Upper lobe of left lung (tissue), 4 donors: ENCODE data around the gene IL1RN.

ENCODE experiments used
- CTCF ChIP-seq, 6 experiments: fragments of 450-650 bp in 4 of 6; fragments of 200-600 bp in 2 of 6; sonication (generic) in 2 of 6; IDR thresholded peaks; one replicate each; pipeline ENCODE4 v1.5.1; 2016 to 2019; ENCODE audit warnings: antibody characterized with exemption in 6 of 6
- EP300 ChIP-seq, 4 donors: sonication (generic); formaldehyde crosslinking; IDR thresholded peaks; one replicate each; pipeline ENCODE4 v1.5.1; 2017; ENCODE audit warnings: antibody characterized with exemption in 4 of 4, control low read depth in 2 of 4
- POLR2A ChIP-seq, 4 donors: fragments of 450-650 bp; IDR thresholded peaks; one replicate each; pipeline ENCODE4 v1.5.1; 2016 to 2017; ENCODE audit warnings: antibody characterized with exemption in 4 of 4, mild to moderate bottlenecking in 2 of 4
- POLR2AphosphoS5 ChIP-seq, 2 donors: sonication (generic); formaldehyde crosslinking; IDR thresholded peaks; one replicate each; pipeline ENCODE4 v1.5.1; 2017; ENCODE audit warnings: antibody characterized with exemption in 2 of 2

GRCh38 chr2:113080134-113080533, 47.3 kb upstream of the IL1RN start:
- TF ChIP-seq CTCF (IDR thresholded peaks at IDR 0.05) (peak; percentile 20 to 60 (median 44)), POLR2A (IDR thresholded peaks at IDR 0.05) (no peak), POLR2AphosphoS5 (IDR thresholded peaks at IDR 0.05) (no peak), EP300 (IDR thresholded peaks at IDR 0.05) (no peak)
